A549 (cell line): ENCODE data around the gene PRKAR1A.

ENCODE experiments used
- BHLHE40 ChIP-seq: IDR thresholded peaks from 2 replicates; pipeline ENCODE4 v1.6.1; 2012; ENCODE audit warnings: low read depth, low read length, inconsistent platforms
- EP300 ChIP-seq, 2 experiments: fragments of >200 bp; sonication (Bioruptor Twin); formaldehyde crosslinking; IDR thresholded peaks; 2 replicates in 1 of 2; 3 replicates in 1 of 2; pipeline ENCODE4 v1.6.1; 2016 to 2017
- GATA3 ChIP-seq: IDR thresholded peaks from 2 replicates; pipeline ENCODE4 v1.6.1; 2012; ENCODE audit warnings: borderline replicate concordance
- HOXA7 ChIP-seq: fragments of 250-450 bp; sonication (Bioruptor Pico); IDR thresholded peaks from 2 replicates; pipeline ENCODE4 v1.5.0; 2020; ENCODE audit warnings: mild to moderate bottlenecking, moderate library complexity
- POLR2A ChIP-seq: IDR thresholded peaks from 2 replicates; pipeline ENCODE4 v1.6.1; 2012; ENCODE audit warnings: mild to moderate bottlenecking, low read length
- POLR2AphosphoS2 ChIP-seq: conservative IDR thresholded peaks from 2 replicates; pipeline ENCODE4 v1.6.1; 2012; ENCODE audit warnings: low read length, improper control_type of control experiment, inconsistent platforms
- RCOR1 ChIP-seq: fragments of 150-350 bp; IDR thresholded peaks from 2 replicates; pipeline ENCODE4 v1.6.1; 2014; ENCODE audit warnings: antibody characterized with exemption, low read length, low read depth
- RFX5 ChIP-seq: fragments of 450-650 bp; IDR thresholded peaks from 2 replicates; pipeline ENCODE4 v1.7.1; 2014; ENCODE audit warnings: antibody characterized with exemption, mild to moderate bottlenecking, moderate library complexity
- SREBF2 ChIP-seq: fragments of 450-650 bp; IDR thresholded peaks from 2 replicates; pipeline ENCODE4 v1.6.1; 2014; ENCODE audit warnings: mild to moderate bottlenecking, moderate library complexity
- TF ChIP-seq, protein P1 (sequence below): fragments of >200 bp; sonication (Bioruptor Twin); formaldehyde crosslinking; IDR thresholded peaks from 3 replicates; pipeline ENCODE4 v1.5.1; 2016
- TF ChIP-seq, protein P2 (sequence below): fragments of >200 bp; sonication (Bioruptor Twin); formaldehyde crosslinking; IDR thresholded peaks from 2 replicates; pipeline ENCODE4 v1.6.1; 2016
- TF ChIP-seq, protein P3 (sequence below): fragments of 200-600 bp; sonication (generic); IDR thresholded peaks from 2 replicates; pipeline ENCODE4 v1.6.1; 2016; ENCODE audit warnings: antibody characterized with exemption, mild to moderate bottlenecking, moderate library complexity
- TF ChIP-seq, protein P4 (sequence below): fragments of 150-350 bp; IDR thresholded peaks from 2 replicates; pipeline ENCODE4 v1.6.1; 2014; ENCODE audit warnings: low read depth, mild to moderate bottlenecking, low read length

DNA sequence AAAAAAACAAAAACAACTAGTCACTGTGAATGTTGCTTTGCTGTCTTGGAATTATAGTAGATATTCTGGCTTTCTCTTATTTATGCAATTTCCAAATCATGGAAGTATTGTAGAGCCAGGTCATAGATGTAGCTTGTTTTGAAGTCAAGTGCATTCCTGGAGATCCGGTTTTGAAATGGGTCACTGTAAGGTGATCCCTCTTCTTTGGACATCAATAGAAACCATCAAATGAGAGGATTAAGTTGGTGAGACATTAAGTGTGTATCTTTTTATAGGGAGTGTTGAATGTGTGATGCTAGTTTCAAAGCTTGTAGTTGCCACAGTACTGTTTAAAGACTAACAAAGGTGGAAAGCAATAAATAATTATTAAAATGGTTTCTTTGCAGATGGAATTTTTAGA lies 4.5 kb downstream of the PRKAR1A start:
- TF ChIP-seq EP300 (IDR thresholded peaks at IDR 0.05), result no peak
- TF ChIP-seq, protein P1, sequence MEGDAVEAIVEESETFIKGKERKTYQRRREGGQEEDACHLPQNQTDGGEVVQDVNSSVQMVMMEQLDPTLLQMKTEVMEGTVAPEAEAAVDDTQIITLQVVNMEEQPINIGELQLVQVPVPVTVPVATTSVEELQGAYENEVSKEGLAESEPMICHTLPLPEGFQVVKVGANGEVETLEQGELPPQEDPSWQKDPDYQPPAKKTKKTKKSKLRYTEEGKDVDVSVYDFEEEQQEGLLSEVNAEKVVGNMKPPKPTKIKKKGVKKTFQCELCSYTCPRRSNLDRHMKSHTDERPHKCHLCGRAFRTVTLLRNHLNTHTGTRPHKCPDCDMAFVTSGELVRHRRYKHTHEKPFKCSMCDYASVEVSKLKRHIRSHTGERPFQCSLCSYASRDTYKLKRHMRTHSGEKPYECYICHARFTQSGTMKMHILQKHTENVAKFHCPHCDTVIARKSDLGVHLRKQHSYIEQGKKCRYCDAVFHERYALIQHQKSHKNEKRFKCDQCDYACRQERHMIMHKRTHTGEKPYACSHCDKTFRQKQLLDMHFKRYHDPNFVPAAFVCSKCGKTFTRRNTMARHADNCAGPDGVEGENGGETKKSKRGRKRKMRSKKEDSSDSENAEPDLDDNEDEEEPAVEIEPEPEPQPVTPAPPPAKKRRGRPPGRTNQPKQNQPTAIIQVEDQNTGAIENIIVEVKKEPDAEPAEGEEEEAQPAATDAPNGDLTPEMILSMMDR, result no peak
- no peak for TF ChIP-seq POLR2A
- no peak for TF ChIP-seq POLR2AphosphoS2
- no peak for TF ChIP-seq BHLHE40
- no peak for TF ChIP-seq SREBF2
- TF ChIP-seq RCOR1, result no peak
- TF ChIP-seq, protein P2, sequence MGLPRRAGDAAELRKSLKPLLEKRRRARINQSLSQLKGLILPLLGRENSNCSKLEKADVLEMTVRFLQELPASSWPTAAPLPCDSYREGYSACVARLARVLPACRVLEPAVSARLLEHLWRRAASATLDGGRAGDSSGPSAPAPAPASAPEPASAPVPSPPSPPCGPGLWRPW, result no peak
- TF ChIP-seq GATA3, result no peak
- no peak for TF ChIP-seq RFX5
- TF ChIP-seq, protein P3, sequence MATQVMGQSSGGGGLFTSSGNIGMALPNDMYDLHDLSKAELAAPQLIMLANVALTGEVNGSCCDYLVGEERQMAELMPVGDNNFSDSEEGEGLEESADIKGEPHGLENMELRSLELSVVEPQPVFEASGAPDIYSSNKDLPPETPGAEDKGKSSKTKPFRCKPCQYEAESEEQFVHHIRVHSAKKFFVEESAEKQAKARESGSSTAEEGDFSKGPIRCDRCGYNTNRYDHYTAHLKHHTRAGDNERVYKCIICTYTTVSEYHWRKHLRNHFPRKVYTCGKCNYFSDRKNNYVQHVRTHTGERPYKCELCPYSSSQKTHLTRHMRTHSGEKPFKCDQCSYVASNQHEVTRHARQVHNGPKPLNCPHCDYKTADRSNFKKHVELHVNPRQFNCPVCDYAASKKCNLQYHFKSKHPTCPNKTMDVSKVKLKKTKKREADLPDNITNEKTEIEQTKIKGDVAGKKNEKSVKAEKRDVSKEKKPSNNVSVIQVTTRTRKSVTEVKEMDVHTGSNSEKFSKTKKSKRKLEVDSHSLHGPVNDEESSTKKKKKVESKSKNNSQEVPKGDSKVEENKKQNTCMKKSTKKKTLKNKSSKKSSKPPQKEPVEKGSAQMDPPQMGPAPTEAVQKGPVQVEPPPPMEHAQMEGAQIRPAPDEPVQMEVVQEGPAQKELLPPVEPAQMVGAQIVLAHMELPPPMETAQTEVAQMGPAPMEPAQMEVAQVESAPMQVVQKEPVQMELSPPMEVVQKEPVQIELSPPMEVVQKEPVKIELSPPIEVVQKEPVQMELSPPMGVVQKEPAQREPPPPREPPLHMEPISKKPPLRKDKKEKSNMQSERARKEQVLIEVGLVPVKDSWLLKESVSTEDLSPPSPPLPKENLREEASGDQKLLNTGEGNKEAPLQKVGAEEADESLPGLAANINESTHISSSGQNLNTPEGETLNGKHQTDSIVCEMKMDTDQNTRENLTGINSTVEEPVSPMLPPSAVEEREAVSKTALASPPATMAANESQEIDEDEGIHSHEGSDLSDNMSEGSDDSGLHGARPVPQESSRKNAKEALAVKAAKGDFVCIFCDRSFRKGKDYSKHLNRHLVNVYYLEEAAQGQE, result no peak
- TF ChIP-seq, protein P4, sequence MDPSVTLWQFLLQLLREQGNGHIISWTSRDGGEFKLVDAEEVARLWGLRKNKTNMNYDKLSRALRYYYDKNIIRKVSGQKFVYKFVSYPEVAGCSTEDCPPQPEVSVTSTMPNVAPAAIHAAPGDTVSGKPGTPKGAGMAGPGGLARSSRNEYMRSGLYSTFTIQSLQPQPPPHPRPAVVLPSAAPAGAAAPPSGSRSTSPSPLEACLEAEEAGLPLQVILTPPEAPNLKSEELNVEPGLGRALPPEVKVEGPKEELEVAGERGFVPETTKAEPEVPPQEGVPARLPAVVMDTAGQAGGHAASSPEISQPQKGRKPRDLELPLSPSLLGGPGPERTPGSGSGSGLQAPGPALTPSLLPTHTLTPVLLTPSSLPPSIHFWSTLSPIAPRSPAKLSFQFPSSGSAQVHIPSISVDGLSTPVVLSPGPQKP, result no peak
- TF ChIP-seq HOXA7 (CRISPR knock-in tag), result no peak
